HG02798 (cell line): Measurements from ENCODE around the gene SIRPB2.

Source experiments
- ATAC-seq: cut with Tn5 transposase; IDR thresholded peaks from one replicate; pipeline ENCODE4 v1.9.1; 2021; ENCODE audit warnings: mild to moderate bottlenecking; ENCODE audit not compliant: unreplicated experiment, poor library complexity

SIRPB2 gene

DNA sequence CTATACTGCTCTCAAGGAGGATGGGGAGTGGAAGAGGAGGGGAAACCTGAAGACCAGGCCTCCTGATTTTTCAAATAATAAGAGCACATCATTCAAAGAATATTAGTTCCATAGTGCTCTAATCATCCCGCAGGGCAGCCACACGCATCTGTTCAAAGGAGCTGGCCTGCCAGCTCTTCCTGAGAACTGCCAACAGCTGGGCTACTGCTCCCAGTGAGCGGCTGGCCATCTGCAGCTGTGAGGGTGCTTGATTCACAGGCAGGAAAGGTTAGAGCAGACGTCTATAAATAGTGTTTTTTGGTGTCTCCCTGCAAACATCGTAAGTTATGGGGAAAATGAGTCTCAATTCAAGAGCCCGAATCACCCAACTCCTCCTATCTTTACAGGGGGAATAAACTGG is 41.9 kb downstream of the SIRPB2 start:
- no peak for ATAC-seq

DNA sequence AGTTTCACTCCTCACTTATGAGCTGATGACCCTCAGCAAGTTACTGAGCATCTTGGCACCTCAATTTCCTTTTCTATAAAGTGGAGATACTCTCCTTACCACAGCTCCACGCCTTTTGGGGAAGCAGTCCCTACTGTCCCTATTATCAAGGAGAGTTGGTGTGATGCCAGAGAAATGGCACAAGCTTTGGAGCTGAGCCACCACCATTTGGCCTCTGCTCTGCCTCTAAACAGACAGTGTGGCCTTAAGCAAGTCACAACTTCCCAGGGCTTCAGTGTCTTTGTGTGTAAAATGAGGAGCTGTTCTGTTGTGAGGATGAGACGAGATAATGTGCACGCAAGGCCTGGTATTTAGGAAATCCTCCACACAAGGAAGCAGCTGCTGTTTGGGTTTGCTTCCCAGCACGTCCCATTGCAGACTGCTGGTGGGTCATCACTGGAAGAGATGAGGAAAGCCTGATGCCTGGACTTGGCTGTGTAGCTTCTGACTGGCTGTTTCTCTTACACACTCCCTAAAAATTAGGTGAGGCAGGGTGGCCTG is 43.1 kb downstream of the SIRPB2 start:
- no peak for ATAC-seq

DNA sequence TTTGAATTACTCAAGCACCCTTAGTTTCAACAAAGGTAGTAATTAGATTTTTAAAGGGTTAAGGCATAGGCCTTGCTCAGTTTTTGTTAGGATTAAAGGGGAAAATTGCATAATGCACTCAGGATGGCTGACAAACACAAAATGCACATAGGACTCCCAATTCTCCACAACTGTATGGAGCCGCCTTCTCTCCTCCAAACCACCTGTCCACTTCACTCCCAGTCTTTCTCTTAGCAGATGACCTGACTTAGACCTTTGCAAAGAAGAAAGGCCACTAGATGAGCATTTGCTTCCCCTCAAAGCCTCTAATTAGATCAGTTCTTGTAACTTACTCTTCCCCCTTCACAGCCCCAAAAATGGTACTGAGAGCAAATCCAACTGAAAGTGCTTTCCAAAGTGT is 44.7 kb downstream of the SIRPB2 start:
- ATAC-seq, result no peak

DNA sequence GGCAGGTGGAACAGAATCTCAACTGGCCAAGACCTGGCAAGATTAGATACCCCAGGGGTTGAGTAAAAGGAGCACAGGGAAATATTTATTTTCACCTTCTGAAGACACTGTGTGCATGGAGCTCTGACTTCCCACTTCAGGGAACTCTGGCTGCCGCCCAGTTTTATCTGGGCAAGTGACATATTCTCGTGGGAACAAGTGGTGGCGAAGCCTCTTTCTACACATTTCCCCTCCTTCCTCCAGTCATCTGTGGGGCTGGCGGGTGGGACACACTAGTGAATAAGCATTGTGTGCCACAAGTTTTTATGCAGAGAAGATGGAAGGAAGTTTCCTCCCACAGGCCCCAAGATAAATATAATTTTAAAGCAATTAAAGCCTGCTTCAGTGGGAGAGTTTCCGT is 48.1 kb downstream of the SIRPB2 start:
- ATAC-seq, result no peak

DNA sequence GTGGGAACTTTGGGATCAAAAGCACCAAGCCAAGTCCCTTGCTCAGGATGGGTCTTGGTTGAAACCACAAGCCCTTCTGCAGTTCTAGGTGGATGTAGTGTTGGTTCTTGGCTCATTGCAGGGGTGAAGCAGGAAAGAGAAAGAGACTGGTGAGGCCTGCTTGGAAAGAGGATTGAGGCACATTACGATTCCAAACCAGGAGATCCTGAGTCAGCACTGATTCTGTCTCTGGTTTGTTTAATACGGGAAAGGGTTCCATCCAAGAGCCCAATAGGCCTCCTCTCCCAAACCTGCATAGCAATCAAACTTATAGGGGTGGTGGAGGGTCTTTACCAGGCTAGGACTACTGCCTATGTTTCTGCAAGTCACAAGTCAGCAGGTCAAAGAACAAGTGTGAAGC is 48.9 kb downstream of the SIRPB2 start:
- no peak for ATAC-seq

DNA sequence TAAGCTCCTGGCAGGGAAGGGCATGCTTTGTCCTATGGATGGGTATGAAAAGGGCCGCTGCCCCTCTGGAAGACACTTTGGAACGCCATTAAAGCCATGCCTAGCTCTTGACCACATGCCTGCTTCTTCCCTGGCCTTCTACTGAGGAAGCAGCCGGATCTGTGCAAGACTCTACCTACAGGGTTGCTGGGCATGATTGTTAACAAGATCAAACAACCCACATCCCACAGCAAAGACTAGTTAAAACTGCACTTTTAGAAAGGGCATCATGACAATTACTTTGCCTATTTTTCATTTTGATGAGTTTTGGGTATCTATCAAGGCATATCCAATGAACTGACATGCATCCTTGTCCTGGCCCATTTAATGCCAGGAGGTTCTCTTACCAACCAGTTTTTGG is 50.1 kb downstream of the SIRPB2 start:
- ATAC-seq, result no peak

DNA sequence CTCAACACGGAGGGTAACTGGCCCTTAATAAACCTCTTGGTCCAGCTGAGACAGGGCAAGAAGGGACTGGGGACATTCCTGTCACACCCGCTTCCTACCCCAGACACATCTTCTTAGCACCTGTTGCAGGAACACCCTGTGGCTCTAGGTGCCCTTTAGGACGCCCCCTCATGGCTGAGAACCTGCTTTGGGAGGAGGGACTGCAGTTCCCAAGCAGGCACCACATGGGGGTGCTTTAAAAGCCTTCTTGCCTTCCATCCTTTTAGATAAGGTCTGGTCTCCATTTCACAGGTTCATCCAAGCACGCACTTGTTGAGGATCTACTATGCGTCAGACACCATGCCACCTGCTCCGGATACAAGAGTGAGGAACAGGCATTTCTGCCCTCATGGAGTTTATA is 51.2 kb downstream of the SIRPB2 start:
- ATAC-seq, result no peak

DNA sequence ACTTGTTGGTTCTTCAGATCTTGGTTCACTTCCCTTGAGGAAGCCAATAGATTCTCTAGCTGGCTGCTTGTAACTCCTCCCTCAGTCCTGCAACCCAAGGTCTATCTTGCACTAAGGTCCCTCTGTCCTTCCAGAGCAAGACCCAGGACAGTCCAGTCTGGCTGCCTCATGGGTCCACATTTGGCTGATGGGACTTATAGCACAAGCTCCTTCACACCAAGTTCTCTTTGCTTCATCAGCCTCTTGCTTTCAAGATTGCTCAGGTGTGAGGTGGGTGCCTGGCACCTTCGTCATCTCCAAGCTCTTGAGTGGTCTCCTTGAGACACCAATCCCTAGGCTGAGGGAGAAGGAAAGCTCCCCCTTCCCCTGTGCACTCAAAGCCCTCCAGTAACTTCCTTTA is 52.9 kb downstream of the SIRPB2 start:
- ATAC-seq, result no peak

DNA sequence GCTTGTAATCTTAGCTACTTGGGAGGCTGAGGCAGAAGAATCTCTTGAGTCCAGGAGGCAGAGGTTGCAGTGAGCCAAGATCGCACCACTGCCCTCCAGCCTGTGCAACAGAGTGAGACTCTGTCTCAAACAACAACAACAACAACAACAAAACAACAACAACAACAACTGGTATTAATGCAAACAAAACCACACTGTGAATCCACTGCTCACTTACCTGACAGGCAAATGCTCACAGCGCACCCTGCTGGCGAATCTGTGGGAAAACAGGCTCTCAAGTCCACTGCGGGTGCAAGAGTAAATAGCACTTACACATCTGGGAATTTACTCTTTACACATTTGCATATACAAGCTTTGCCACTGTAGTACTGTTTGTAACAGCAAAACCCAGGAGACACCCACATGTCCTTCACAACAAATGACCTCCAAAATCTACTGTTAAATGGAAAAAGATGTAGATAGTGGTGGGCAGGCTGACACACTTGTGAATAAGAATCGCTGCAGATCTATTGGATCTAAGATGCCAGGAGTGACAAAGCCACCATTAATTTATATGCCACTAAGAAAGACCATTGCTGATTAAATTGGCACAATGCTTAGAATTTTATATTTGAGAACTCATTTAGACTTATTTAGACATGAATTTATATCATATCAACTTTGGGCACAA is 53.9 kb downstream of the SIRPB2 start:
- no peak for ATAC-seq

DNA sequence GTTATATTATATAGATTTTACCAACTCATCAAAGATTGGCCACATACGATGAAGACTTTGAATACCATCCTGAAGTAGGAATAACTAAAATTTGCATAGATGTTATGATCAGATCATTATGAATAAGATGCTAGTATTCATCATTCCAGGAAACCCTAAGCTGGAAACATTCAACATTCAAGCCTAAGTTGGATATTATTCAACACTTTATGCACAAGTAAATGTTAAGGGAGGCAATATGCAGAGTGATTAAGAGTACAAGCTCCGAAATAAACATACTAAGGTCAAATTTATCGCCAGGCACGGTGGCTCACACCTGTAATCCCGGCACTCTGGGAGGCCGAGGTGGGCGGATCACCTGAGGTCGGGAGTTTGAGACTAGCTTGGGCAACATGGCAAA is 55.0 kb downstream of the SIRPB2 start:
- ATAC-seq, result no peak

DNA sequence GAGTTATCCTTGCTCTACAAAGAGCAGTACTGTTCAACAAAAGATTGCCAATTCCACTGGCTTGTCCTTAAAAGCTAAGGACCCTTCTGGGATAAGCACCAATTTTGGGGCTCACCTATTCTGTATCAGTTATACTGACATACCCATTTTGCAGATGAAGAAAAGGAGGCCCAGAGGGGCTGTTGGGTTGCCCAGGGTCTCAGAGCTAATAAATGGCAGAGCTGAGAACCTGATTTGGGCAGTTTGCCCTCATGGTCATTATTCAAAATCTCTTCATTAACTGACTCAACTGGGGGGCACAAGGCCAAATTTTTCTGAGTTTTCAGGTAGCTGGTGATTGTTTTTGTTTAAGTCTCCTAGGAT is 55.9 kb downstream of the SIRPB2 start:
- no peak for ATAC-seq

DNA sequence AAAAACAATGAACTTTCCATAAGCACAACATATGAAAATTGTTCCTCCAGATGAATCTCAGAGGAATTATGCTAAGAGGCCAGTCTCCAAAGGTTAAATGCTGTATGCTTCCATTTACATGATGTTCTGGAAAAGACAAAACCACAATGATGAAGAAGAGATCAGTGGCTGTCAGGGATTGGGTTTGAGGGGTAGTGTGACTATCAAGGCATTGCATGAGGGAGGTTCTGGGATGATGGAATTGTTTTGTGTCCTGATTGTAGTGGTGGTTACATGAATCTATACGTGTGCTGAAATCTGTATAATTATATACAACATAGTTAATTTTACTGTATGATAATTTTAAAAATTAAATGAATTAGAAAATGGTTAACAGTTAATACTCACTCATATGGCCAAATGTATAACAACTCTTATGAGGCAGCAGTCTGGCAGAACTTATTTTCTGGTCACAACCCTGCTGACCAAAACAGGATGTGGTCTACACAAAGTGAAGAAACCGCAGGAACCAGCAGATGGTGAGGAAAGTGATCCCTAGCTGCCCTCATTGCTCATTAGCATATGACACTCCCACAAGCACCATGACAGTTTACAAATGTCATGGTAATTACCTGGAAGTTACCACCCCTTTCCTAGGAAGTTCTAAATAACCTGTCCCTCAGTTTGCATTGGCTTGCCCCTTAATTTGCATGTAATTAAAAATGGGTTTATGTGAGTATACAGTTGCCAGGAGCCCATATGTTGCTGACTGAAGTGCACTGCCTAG is 56.5 kb downstream of the SIRPB2 start:
- ATAC-seq, result peak; percentile 90

DNA sequence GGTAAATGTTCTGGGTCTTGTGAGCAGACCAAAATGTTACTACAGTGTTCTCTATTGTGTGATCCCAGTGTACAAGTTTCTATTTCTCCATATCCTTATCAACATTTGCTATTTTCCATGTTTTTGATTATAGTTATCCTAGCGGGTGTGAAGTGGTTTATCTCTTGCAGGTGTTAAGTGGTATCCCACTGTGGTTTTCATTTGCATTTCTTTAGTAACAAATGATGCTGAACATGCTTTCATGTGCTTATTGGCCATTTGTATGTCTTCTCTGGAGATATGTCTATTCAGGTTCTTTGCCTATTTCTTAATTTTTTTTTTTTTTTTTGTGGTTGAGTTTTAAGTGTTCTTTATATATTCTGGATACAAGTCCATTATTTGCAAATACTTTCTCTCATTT is 60.1 kb downstream of the SIRPB2 start:
- no peak for ATAC-seq

DNA sequence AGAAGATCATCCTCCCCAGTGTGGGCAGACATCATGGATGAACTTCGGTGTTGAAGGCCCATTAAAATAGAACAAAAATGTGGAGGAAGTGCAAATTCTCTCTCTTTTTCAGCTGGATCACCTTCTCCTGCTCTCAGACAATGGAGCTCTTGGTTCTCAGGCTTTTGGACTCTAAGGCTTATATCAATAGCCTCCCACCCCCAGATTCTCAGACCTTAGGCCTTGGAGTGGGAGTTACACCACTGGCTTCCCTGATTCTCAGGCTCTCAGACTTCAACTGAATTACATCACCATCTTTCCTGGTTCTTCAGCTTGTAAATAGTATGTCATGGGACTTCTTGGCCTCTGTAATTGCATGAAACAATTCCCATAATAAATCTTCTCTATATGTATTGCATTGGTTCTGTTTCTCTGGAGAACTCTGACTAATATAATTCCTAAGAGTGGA is 61.2 kb downstream of the SIRPB2 start:
- no peak for ATAC-seq

DNA sequence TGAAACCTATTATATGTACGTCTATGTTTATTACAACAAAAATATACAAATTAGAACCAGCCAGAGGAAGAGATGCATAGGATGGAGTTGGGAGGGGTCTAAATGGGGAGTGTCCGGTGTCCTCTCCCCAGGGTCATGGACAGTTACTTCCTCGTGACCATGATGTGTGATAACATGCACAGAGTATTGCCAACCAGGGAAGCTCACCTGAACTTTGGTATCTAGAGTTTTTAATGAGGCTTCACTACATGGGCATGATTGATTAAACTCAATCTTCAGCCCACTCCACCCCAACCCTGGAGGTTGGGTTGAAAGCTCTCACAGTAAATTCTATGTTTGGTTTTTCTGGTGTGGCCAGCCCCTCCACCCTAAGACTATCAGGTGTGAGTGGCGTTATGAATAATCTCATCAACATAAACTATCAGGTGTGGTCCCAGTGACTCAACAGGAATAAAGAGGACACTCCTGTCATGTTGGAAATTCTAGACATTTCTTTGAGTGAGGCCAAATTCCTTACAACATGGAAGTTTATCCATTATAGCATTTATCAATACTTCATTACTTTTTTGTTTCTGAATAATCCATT is 62.0 kb downstream of the SIRPB2 start:
- no peak for ATAC-seq

DNA sequence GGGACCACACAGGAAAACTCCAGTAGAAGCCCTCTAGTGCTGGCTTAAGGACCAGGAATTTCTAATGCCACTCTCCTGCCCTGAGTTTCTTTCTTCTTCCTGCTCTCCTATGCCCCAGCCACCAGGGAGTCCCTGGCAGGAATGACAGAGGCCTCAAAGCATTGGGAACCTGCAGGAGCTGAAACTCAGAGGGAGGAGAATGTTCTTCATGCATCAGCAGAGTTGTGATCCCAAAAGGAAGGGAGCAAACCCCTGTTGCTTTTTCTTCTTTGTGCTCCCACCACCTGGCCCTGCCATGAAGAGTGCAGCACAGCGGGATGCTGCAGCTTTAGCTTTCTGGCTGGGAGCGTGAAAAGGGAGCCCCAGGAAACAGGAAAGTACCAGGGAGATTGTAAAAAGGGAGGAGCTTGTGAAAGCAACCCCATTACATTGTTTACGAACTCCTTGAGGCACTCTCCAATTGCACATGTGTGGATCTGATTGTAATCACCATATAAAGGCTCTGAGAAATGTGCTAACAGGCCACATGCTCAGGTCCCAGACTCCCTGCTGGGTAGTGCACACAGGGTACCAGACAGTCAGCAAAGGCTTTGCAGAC is 63.7 kb downstream of the SIRPB2 start:
- ATAC-seq, result no peak

DNA sequence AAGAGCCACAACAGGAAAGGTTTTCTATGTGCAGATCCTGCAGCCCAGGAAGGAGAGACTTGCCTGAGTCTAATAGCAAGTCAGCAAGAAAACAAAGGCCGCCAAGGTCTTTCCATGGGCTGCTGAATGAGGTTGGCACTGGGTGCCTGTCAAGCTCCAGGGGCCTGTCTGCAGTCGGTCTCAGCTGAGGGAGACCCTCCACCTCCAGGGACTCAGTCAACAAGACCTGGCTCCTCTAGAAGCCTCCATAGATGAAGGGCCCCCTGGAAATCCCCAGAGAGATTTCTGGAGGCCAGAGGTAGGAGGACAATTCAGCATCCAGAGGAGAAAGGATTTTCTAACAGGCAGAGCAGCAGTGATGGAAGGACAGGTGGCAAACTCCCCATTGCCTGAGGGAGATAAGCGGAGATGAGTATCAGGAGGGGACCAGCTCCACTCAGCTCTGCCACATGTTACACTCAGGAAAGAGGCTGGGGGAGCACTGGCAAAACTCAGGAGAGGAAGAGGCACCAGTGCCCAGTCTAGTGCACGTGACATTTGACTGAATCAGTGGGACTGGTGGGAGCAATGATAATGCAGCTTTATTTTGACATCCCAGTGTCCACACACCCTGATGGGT is 64.9 kb downstream of the SIRPB2 start:
- ATAC-seq, result no peak
